HEK293 (cell line): ENCODE data around the gene DCST2.

ENCODE experiments used
- CTCF ChIA-PET: fragments of 350-600 bp; formaldehyde crosslinking; extraction: SDS; loops from one replicate; lab custom pipeline; 2021; ENCODE audit warnings: antibody characterized with exemption; lab: Yijun Ruan, JAX
- POLR2A ChIA-PET: fragments of 300-600 bp; formaldehyde crosslinking; extraction: SDS; loops from one replicate; lab custom pipeline; 2020; ENCODE audit warnings: antibody characterized with exemption, inconsistent platforms; lab: Yijun Ruan, JAX
- H3K27ac ChIP-seq: fragments of 200-500 bp; sonication (Bioruptor generic); 2 replicates; pipeline ENCODE4 v1.5.1; 2014; ENCODE audit warnings: low read depth, low read length, control low read depth, inconsistent platforms; ENCODE audit errors: extremely low read depth
- H3K36me3 ChIP-seq, 2 experiments: fragments of 200-500 bp in 1 of 2; sonication (Bioruptor generic) in 1 of 2; 1 replicate in 1 of 2; 2 replicates in 1 of 2; pipeline ENCODE4 v1.5.1; 2014 to 2017; ENCODE audit warnings: inconsistent platforms in 2 of 2, low read length in 2 of 2; ENCODE audit not compliant: control insufficient read depth in 2 of 2, insufficient read depth in 1 of 2
- H3K4me1 ChIP-seq: fragments of 200-500 bp; sonication (Bioruptor generic); 2 replicates; pipeline ENCODE4 v1.5.1; 2014; ENCODE audit warnings: mild to moderate bottlenecking, low read length, inconsistent platforms; ENCODE audit not compliant: control insufficient read depth, insufficient read depth
- H3K4me3 ChIP-seq: 2 replicates; pipeline ENCODE4 v1.5.1; 2011; ENCODE audit warnings: low read depth, mild to moderate bottlenecking, control low read depth, low read length, moderate library complexity
- H3K9me3 ChIP-seq: fragments of 200-500 bp; sonication (Bioruptor generic); 2 replicates; pipeline ENCODE4 v1.5.1; 2014; ENCODE audit warnings: low read depth, low read length, inconsistent platforms; ENCODE audit not compliant: control insufficient read depth, insufficient read depth
- GLIS2 ChIP-seq: fragments of 450-650 bp; formaldehyde crosslinking; IDR thresholded peaks from 2 replicates; pipeline ENCODE4 v1.5.1; 2016; ENCODE audit warnings: missing biosample characterization, missing genetic modification characterization
- SCRT2 ChIP-seq: fragments of 450-650 bp; formaldehyde crosslinking; IDR thresholded peaks from 2 replicates; pipeline ENCODE4 v1.5.1; 2016; ENCODE audit warnings: missing biosample characterization, missing genetic modification characterization
- ZNF37A ChIP-seq: fragments of 450-650 bp; IDR thresholded peaks from 2 replicates; pipeline ENCODE4 v1.5.1; 2018; ENCODE audit warnings: missing biosample characterization, missing genetic modification characterization
- ZNF596 ChIP-seq: fragments of 450-650 bp; IDR thresholded peaks from 2 replicates; pipeline ENCODE4 v1.5.0; 2018; ENCODE audit warnings: missing biosample characterization, mild to moderate bottlenecking, missing genetic modification characterization, moderate library complexity
- ZNF600 ChIP-seq: fragments of 450-650 bp; formaldehyde crosslinking; IDR thresholded peaks from 2 replicates; pipeline ENCODE4 v1.5.1; 2016; ENCODE audit warnings: missing biosample characterization, missing genetic modification characterization
- ZNF629 ChIP-seq: fragments of 450-650 bp; formaldehyde crosslinking; IDR thresholded peaks from 2 replicates; pipeline ENCODE4 v1.5.1; 2017; ENCODE audit warnings: missing biosample characterization, missing genetic modification characterization
- ZNF701 ChIP-seq: fragments of 450-650 bp; formaldehyde crosslinking; IDR thresholded peaks from 2 replicates; pipeline ENCODE4 v1.5.1; 2016; ENCODE audit warnings: missing biosample characterization, missing genetic modification characterization
- TF ChIP-seq, protein P1 (sequence below): fragments of 450-650 bp; formaldehyde crosslinking; IDR thresholded peaks from 2 replicates; pipeline ENCODE4 v1.5.1; 2016; ENCODE audit warnings: missing biosample characterization, missing genetic modification characterization
- TF ChIP-seq, protein P2 (sequence below): fragments of 450-650 bp; formaldehyde crosslinking; IDR thresholded peaks from 2 replicates; pipeline ENCODE4 v1.5.1; 2017; ENCODE audit warnings: missing biosample characterization, missing genetic modification characterization
- TF ChIP-seq, protein P3 (sequence below): fragments of 450-650 bp; formaldehyde crosslinking; IDR thresholded peaks from 2 replicates; pipeline ENCODE4 v1.5.1; 2017; ENCODE audit warnings: missing biosample characterization, missing genetic modification characterization
- TF ChIP-seq, protein P4 (sequence below): fragments of 450-650 bp; formaldehyde crosslinking; IDR thresholded peaks from 2 replicates; pipeline ENCODE4 v1.5.1; 2016; ENCODE audit warnings: missing biosample characterization, missing genetic modification characterization

Gene DCST2

DNA sequence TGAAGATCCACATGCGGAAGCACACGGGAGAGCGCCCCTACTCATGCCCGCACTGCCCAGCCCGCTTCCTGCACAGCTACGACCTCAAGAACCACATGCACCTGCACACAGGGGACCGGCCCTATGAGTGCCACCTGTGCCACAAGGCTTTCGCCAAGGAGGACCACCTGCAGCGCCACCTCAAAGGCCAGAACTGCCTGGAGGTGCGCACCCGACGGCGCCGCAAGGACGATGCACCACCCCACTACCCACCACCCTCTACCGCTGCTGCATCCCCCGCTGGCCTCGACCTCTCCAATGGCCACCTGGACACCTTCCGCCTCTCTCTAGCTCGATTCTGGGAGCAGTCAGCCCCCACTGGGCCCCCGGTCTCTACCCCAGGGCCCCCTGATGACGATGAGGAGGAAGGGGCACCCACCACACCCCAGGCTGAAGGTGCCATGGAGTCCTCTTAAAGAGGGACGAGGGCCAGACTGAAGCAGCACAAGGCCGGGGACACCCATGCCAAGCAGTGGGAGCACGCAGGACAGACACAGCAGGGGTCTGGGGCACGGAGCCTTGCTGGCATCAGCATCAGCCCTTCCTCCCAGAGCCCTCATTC, 17.2 kb downstream of the DCST2 start (continued):
- no peak for TF ChIP-seq ZNF596 (tag by site-specific recombination)
- TF ChIP-seq, protein P1, sequence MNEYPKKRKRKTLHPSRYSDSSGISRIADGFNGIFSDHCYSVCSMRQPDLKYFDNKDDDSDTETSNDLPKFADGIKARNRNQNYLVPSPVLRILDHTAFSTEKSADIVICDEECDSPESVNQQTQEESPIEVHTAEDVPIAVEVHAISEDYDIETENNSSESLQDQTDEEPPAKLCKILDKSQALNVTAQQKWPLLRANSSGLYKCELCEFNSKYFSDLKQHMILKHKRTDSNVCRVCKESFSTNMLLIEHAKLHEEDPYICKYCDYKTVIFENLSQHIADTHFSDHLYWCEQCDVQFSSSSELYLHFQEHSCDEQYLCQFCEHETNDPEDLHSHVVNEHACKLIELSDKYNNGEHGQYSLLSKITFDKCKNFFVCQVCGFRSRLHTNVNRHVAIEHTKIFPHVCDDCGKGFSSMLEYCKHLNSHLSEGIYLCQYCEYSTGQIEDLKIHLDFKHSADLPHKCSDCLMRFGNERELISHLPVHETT, result no peak
- peak; percentile 65 for TF ChIP-seq GLIS2
- no peak for TF ChIP-seq ZNF629 (tag by site-specific recombination)
- TF ChIP-seq ZNF37A, result no peak
- TF ChIP-seq, protein P2, sequence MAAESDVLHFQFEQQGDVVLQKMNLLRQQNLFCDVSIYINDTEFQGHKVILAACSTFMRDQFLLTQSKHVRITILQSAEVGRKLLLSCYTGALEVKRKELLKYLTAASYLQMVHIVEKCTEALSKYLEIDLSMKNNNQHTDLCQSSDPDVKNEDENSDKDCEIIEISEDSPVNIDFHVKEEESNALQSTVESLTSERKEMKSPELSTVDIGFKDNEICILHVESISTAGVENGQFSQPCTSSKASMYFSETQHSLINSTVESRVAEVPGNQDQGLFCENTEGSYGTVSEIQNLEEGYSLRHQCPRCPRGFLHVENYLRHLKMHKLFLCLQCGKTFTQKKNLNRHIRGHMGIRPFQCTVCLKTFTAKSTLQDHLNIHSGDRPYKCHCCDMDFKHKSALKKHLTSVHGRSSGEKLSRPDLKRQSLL, result no peak

DNA sequence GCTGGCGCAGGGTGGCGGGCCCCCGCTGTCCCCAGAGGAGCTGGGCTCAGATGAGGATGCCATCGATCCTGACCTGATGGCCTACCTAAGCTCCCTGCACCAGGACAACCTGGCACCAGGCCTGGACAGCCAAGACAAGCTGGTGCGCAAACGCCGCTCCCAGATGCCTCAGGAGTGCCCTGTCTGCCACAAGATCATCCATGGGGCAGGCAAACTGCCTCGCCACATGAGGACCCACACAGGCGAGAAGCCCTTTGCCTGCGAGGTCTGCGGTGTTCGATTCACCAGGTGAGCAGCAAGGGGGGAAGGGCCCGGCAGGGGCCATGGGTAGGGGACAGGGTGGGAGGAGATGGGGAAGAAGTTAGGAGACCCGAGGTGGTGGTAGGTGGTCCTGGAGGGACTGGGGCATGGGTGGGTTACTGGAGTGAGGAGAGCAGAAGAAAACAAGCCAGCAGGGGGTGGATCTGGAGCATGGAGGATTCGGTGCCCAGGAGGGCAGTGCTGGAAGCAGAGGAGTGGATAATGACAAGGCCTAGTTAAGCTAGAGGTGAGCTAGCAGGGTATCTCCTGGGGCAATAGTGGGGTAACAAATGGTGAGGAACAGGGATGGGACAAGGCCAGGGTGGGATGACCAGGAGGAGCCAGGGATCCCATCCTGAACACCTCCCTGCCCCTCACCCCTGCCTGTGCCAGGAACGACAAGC, 17.9 kb downstream of the DCST2 start:
- POLR2A ChIA-PET, result interaction anchor here (0.7 to 2.2 kb wide), 2 partner anchors 9 to 61 kb away, joined by 5 to 7 read pairs; partner anchors contain the start of gene PBXIP1
- H3K4me1 ChIP-seq, result peaks cover 13% of the 10 kb centered on the region

DNA sequence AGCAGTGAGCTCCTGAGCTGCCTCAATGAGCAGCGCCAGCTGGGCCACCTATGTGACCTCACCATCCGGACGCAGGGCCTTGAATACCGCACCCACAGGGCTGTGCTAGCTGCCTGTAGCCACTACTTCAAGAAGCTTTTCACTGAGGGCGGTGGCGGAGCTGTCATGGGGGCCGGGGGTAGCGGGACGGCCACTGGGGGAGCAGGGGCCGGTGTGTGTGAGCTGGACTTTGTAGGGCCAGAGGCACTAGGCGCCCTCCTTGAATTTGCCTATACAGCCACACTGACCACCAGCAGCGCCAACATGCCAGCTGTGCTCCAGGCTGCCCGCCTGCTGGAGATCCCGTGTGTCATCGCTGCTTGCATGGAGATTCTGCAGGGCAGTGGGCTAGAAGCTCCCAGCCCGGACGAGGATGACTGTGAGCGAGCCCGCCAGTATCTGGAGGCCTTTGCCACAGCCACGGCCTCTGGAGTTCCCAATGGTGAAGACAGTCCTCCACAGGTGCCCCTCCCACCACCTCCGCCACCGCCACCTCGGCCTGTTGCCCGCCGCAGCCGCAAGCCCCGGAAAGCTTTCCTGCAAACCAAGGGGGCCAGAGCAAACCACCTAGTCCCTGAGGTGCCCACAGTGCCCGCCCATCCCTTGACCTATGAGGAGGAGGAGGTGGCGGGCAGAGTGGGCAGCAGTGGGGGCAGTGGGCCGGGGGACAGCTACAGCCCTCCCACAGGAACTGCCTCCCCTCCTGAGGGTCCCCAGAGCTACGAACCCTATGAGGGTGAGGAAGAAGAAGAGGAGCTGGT, 18.7 kb downstream of the DCST2 start:
- Histone ChIP-seq H3K9me3 (no peaks in the 10 kb centered on the region), H3K4me1 (peaks cover 13% of the 10 kb centered on the region), H3K36me3 (peaks cover 0 to 37% of the 10 kb centered on the region in 2 experiments; a peak in 1 of 3 replicates), H3K27ac (no peak overlapping the region), H3K4me3 (no peak overlapping the region)
- CTCF ChIA-PET, result interaction anchor here (0.6 to 0.8 kb wide), 3 partner anchors 41 to 153 kb away, joined by 3 read pairs; no protein-coding TSS in a partner anchor
- POLR2A ChIA-PET, result no interaction called here
- TF ChIP-seq, protein P3, sequence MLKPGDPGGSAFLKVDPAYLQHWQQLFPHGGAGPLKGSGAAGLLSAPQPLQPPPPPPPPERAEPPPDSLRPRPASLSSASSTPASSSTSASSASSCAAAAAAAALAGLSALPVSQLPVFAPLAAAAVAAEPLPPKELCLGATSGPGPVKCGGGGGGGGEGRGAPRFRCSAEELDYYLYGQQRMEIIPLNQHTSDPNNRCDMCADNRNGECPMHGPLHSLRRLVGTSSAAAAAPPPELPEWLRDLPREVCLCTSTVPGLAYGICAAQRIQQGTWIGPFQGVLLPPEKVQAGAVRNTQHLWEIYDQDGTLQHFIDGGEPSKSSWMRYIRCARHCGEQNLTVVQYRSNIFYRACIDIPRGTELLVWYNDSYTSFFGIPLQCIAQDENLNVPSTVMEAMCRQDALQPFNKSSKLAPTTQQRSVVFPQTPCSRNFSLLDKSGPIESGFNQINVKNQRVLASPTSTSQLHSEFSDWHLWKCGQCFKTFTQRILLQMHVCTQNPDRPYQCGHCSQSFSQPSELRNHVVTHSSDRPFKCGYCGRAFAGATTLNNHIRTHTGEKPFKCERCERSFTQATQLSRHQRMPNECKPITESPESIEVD (tag by site-specific recombination), result no peak
- peak; percentile 38 for TF ChIP-seq SCRT2
- TF ChIP-seq, all 188 proteins: peak for 1

More for the DNA sequence above, 17.9 kb downstream of the DCST2 start:
- H3K36me3 ChIP-seq, result peaks cover 0 to 37% of the 10 kb centered on the region in 2 experiments; a peak in 1 of 3 replicates
- CTCF ChIA-PET, result interaction anchor here (0.5 to 3.3 kb wide), 10 partner anchors 9 to 152 kb away, joined by 3 to 38 read pairs (median 9); partner anchors contain the start of genes ADAM15, DCST1 and DCST2
- 0 out of 2 replicates have a peak, but pooled peaks have one; percentile 74 for TF ChIP-seq ZNF701 (tag by site-specific recombination)
- no peak for TF ChIP-seq ZNF596 (tag by site-specific recombination)
- TF ChIP-seq ZNF600 (tag by site-specific recombination), result peak; percentile 31; the same call in 1 of the 2 replicates
- TF ChIP-seq, protein P4, sequence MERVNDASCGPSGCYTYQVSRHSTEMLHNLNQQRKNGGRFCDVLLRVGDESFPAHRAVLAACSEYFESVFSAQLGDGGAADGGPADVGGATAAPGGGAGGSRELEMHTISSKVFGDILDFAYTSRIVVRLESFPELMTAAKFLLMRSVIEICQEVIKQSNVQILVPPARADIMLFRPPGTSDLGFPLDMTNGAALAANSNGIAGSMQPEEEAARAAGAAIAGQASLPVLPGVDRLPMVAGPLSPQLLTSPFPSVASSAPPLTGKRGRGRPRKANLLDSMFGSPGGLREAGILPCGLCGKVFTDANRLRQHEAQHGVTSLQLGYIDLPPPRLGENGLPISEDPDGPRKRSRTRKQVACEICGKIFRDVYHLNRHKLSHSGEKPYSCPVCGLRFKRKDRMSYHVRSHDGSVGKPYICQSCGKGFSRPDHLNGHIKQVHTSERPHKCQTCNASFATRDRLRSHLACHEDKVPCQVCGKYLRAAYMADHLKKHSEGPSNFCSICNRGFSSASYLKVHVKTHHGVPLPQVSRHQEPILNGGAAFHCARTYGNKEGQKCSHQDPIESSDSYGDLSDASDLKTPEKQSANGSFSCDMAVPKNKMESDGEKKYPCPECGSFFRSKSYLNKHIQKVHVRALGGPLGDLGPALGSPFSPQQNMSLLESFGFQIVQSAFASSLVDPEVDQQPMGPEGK, result peak; percentile 17; the same call in 1 of the 2 replicates
- TF ChIP-seq, all 188 proteins: peak for 3
- Histone ChIP-seq H3K4me3 (no peak overlapping the region), H3K9me3 (no peaks in the 10 kb centered on the region), H3K27ac (no peak overlapping the region)
